GM12892 (cell line): ENCODE measurements around the gene TSBP1.

ENCODE experiments used
- POLR2A ChIP-seq: IDR thresholded peaks from 2 replicates; pipeline ENCODE4 v1.6.1; 2011; ENCODE audit warnings: low read depth, low read length, control low read depth
- POLR2AphosphoS5 ChIP-seq: IDR thresholded peaks from 2 replicates; pipeline ENCODE4 v1.6.1; 2011; ENCODE audit warnings: low read depth, low read length, control low read depth
- TAF1 ChIP-seq: IDR thresholded peaks from 2 replicates; pipeline ENCODE4 v1.6.1; 2011; ENCODE audit warnings: low read depth, mild to moderate bottlenecking, control low read depth, low read length, borderline replicate concordance

DNA sequence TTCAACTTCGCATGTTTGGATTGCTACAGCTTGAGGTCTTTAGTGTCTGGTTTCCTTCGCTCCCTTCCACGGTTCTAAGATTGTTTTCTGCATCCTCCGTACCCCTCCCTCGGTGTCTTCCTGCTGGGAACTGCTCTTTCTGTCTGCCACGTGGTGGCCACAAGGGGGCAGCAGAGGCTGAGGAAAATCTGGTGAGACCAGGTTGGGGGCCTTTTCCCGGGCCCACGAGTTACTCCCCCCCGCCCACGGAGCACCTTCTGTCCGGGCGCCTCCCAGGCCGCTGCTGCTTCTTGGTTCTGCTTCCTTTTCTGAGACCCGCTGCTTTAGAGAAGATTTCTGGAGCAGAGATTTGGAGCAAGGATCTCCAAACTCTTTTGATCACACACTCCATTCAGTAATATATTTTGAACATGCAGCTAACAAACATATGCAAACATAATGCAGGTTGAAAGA, 126.7 kb downstream of the TSBP1 start:
- TF ChIP-seq POLR2AphosphoS5 = no peak
- no peak for TF ChIP-seq POLR2A
- no peak for TF ChIP-seq TAF1
